GM20000 (cell line): ENCODE results near the gene FBXO24.

Experiments
- DNase-seq: peaks from one replicate; pipeline ENCODE4 v3.0.0; 2012; ENCODE audit warnings: low spot score
- TF ChIP-seq, protein P1 (sequence below): IDR thresholded peaks from 2 replicates; pipeline ENCODE4 v1.5.1; 2012; ENCODE audit warnings: mild to moderate bottlenecking, control low read depth; ENCODE audit errors: extremely low read depth, missing control alignments

Gene FBXO24

DNA sequence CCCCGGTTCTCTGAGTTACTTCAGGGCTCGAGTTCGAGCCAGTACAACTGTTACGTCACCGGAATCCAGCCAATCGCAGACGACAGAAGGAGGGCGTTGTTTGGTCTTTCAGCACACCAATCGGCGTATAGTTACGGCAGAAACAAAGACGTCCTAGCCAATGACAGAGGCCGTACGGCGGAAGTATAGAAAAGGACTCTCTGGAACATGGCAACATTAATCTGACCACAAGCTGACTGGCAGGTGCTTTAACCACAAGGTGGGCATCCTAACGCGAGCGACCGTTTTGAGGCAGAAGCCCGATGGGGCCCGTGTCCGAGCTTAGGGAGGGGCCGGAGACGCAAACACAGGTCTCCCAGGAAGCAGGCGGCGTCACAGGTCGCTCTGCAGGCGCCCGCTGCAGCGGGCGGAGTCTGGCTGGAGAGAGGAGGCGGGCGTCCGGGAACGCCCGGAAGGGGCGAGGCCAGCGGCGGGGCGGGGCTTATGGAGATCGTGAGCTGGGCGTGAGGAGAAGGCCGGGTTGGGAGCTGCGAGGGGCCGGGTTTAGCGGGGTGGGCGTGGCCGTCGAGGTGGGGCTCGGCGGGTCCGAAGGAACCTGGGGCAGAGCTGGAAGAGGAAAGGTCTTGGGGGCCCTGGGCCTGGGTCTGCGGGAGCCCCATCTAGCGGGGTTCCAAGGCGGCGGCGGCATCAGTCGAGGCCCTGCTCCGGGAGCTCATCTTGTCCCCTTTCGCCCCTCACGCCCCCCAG, 26.0 kb downstream of the FBXO24 start, which contains the start of gene MOSPD3:
Gene MOSPD3 (plus strand): TSS at position 558 of the 747 bp plus-strand sequence. CDS start 252 bp downstream, outside the sequence.
- peak; percentile 99 for DNase-seq
- TF ChIP-seq, protein P1, sequence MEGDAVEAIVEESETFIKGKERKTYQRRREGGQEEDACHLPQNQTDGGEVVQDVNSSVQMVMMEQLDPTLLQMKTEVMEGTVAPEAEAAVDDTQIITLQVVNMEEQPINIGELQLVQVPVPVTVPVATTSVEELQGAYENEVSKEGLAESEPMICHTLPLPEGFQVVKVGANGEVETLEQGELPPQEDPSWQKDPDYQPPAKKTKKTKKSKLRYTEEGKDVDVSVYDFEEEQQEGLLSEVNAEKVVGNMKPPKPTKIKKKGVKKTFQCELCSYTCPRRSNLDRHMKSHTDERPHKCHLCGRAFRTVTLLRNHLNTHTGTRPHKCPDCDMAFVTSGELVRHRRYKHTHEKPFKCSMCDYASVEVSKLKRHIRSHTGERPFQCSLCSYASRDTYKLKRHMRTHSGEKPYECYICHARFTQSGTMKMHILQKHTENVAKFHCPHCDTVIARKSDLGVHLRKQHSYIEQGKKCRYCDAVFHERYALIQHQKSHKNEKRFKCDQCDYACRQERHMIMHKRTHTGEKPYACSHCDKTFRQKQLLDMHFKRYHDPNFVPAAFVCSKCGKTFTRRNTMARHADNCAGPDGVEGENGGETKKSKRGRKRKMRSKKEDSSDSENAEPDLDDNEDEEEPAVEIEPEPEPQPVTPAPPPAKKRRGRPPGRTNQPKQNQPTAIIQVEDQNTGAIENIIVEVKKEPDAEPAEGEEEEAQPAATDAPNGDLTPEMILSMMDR = no peak

DNA sequence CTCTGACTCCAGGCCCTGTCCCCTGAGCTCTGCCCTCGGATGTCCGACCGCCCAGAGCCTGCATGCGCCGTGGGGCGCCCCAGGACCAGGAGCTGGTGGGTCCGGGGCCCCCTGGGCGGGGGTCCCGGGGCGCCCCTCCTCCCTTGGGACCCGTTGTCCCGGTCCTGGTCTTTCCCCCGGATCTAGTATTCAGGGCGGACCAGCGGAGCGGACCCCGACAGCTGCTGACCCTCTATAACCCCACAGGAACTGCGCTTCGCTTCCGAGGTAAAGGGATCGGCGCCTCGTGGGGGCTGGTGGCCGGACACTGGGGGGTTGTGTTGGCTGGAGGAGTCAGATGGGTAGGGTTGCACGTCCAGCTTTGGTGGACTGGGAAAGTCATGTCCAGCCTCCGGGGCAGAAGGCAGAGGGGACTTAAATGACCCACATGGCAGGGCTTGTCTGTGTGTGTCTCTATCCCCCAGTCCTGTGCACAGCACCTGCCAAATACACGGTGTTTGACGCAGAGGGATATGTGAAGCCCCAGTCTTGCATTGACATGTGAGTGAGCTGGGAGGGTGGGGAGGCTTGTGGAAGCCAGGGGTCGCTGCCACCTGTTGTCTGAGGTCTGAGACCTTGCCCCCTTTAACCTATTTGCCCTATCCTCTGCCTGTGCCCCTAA, 26.7 kb downstream of the FBXO24 start:
- TF ChIP-seq, protein P1 = no peak
- DNase-seq = no peak

DNA sequence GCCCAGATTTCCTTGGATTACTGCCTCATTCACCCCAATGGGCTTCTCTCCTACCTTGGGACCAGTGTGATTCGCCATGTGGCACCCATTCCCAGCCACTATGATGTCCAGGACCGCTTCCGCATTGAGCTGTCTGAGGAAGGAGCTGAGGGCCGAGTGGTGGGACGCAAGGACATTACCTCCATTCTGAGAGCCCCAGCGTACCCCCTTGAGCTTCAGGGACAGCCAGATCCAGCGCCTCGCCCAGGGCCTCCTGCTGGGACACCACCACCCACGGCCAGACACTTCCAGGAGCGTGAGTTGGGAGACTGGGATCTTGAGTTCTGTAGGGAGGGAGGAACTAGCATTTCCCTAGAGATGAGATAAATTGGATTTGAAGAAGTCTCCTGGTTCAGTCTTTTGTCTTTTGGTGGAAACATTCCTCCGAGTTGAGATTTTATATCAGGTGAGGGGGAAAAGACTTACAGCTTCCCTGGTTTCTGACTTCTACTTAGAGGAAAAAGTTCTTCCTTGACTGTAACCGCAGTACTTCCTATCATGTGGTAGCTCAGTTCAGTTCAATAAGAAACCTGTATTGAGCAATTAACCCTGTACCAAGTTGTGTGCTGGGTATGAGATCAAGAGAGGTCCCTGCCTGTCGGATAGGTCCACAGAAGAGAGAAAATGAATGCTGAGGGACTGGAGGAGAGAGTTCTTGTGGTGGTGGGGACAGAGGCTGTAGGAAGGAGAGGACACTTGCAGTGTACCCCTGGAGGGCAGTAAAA, 27.5 kb downstream of the FBXO24 start:
- no peak for DNase-seq
- TF ChIP-seq, protein P1 = no peak

DNA sequence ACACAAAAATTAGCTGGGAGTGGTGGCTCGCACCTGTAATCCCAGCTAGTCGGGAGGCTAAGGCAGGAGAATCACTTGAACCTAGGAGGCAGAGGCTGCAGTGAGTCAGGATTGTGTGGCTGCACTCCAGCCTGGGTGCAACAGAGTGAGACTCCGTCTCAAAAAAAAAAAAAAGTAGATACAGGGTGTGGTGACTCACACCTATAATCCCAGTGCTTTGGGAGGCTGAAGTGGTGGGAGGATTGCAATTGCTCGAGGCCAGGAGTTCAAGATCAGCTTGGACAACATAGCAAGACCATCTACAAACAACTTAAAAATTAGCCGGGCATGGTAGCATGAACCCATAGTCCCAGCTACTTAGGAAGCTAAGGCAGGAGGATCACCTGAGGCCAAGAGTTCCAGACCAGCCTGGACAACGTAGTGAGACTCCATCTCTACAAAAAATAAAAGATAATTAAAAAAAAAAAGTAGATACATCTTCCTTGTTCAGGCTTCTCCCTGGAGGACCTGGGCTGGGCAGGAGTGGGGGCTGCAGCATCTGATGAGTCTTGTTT, 28.3 kb downstream of the FBXO24 start:
- TF ChIP-seq, protein P1 = no peak

DNA sequence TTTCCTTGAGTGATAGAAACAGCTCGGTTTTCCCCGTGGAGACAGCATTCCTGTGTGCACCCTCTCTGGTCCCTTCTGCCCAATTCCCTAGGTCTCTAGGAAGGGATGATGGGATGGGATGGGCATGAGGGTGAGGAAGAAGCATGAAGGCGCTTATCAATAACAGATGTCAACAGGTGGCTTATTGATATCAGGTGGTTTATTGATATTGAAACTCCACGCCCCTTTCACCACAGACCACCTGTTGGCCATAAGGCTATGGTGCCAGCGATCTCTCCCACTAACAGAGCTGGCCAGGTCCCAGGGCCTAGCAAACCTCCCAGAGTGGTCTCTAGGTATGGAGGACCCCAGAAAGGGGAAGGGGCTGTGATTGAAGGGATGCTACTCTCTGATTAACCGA, 34.1 kb downstream of the FBXO24 start:
- TF ChIP-seq, protein P1 = no peak
- no peak for DNase-seq

More for the DNA sequence above, 28.3 kb downstream of the FBXO24 start:
- DNase-seq = no peak

DNA sequence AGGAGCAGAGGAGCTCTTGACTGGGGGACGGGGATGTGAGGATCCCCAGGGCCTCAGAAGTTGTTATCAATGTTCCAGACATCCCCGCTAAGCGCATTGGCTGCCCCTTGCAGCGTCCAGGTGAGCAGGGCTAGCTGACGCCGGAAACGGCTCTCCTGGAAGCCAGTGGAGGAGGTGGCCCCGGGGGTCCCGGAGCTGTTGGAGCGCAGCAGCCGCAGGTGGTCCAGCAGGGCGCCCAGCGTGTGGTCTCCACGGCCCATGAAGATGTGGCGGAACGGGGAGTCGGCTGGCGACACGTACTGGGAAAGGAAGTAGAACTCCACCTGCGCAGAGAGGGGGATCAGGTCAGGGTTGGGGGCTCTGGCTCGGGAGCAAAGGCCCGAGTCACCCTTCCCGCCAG, 34.7 kb downstream of the FBXO24 start:
- TF ChIP-seq, protein P1 = no peak
- DNase-seq = no peak
